Neural progenitor cell (in vitro differentiated cells): ENCODE data around the gene RSPH4A. TPM values are rescaled to one million over a fixed set of nuclear protein-coding genes. Genes with fewer than 3 reads are reported as not detected.

Source experiments
- DNase-seq: peaks from one replicate; pipeline ENCODE4 v3.0.0-alpha.2; 2016; ENCODE audit warnings: low spot score
- H2AFZ ChIP-seq: fragments of 200-600 bp; sonication (generic); replicated peaks from 2 replicates; pipeline ENCODE4 v1.6.1; 2016; ENCODE audit warnings: antibody characterized with exemption
- H3F3A ChIP-seq: fragments of 200-600 bp; sonication (generic); 2 replicates; pipeline ENCODE4 v1.6.1; 2016; ENCODE audit warnings: antibody characterized with exemption, low read depth
- H3K27ac ChIP-seq: fragments of 200-600 bp; sonication (generic); 2 replicates; pipeline ENCODE4 v1.5.1; 2016; ENCODE audit warnings: mild to moderate bottlenecking
- H3K27me3 ChIP-seq: fragments of 200-600 bp; sonication (generic); 2 replicates; pipeline ENCODE4 v1.6.1; 2016; ENCODE audit warnings: mild to moderate bottlenecking, moderate library complexity
- H3K36me3 ChIP-seq: fragments of 200-600 bp; sonication (generic); 2 replicates; pipeline ENCODE4 v1.5.1; 2016
- H3K4me1 ChIP-seq: fragments of 200-600 bp; sonication (generic); 2 replicates; pipeline ENCODE4 v1.6.1; 2016; ENCODE audit warnings: mixed run types
- H3K4me2 ChIP-seq: fragments of 200-600 bp; sonication (generic); 2 replicates; pipeline ENCODE4 v1.6.1; 2016
- H3K4me3 ChIP-seq: fragments of 200-600 bp; sonication (generic); 2 replicates; pipeline ENCODE4 v1.5.1; 2016
- H3K79me2 ChIP-seq: fragments of 200-600 bp; sonication (generic); 2 replicates; pipeline ENCODE4 v1.6.1; 2016; ENCODE audit warnings: low read depth
- H3K9ac ChIP-seq: fragments of 200-600 bp; sonication (generic); 2 replicates; pipeline ENCODE4 v1.6.1; 2016
- H3K9me3 ChIP-seq: fragments of 200-600 bp; sonication (generic); 2 replicates; pipeline ENCODE4 v1.5.1; 2016; ENCODE audit warnings: low read depth
- H4K20me1 ChIP-seq: fragments of 200-600 bp; sonication (generic); 2 replicates; pipeline ENCODE4 v1.6.1; 2016; ENCODE audit warnings: low read depth
- H3K27ac Mint-ChIP-seq: 3 replicates; pipeline ENCODE4 v1.8.0; 2021; ENCODE audit warnings: mixed read lengths
- H3K27me3 Mint-ChIP-seq: 2 replicates; pipeline ENCODE4 v1.8.0; 2022; ENCODE audit warnings: low read depth, mild to moderate bottlenecking, inconsistent platforms, moderate library complexity, mixed read lengths; ENCODE audit not compliant: insufficient read depth
- H3K36me3 Mint-ChIP-seq: 3 replicates; pipeline ENCODE4 v1.8.0; 2021; ENCODE audit warnings: mixed read lengths
- H3K4me1 Mint-ChIP-seq: 3 replicates; pipeline ENCODE4 v1.8.0; 2021; ENCODE audit warnings: mixed read lengths
- H3K4me3 Mint-ChIP-seq: 3 replicates; pipeline ENCODE4 v1.8.0; 2021; ENCODE audit warnings: mild to moderate bottlenecking, moderate library complexity, mixed read lengths
- H3K9me3 Mint-ChIP-seq: 3 replicates; pipeline ENCODE4 v1.8.0; 2020; ENCODE audit warnings: mixed read lengths
- EZH2 ChIP-seq: fragments of 200-600 bp; sonication (generic); IDR thresholded peaks from 2 replicates; pipeline ENCODE4 v1.6.1; 2017; ENCODE audit warnings: antibody characterized with exemption, mild to moderate bottlenecking, moderate library complexity
- EZH2phosphoT487 ChIP-seq: fragments of 200-600 bp; sonication (generic); IDR thresholded peaks from 2 replicates; pipeline ENCODE4 v1.6.1; 2017; ENCODE audit warnings: antibody characterized with exemption
- total RNA-seq: library from RNA; depleted of rRNA; stranded (reverse); fragments of >200 nt; gene quantifications from 2 replicates; pipeline ENCODE4 v1.2.3, GENCODE V29; 2015; ENCODE audit warnings: low replicate concordance
- TF ChIP-seq, protein P1 (sequence below): fragments of 200-600 bp; sonication (generic); IDR thresholded peaks from 2 replicates; pipeline ENCODE4 v1.5.1; 2017; ENCODE audit warnings: antibody characterized with exemption, mild to moderate bottlenecking

The RSPH4A gene
- total RNA-seq, 1 donor from 2014 or later, result 0.69 TPM

DNA sequence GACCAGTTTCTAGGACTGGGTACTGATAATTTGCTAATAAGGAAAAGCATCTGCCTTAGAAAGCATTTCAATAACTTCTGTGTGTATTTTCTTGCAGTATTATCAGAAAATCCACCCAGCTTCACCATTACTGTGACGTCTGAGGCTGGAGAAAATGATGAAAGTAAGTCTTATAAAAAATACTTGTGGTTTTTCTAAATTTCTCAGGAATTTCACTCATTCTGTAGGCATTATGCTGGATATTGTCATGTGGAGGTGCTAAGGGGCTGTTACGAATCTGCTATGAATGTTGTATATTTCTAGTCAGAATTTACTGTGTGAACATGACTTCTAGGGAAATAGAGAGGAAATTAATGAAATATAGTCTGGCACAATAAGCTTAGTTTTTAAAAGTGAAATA is 36.1 kb upstream of the RSPH4A start:
- Histone ChIP-seq H2AFZ (no peak overlapping the region), H3K36me3 (no peaks in the 10 kb centered on the region), H3K4me2 (no peak overlapping the region), H3K4me3 (no peak overlapping the region), H4K20me1 (peaks cover 2% of the 10 kb centered on the region), H3K9me3 (no peaks in the 10 kb centered on the region), H3K9ac (no peak overlapping the region), H3K27ac (no peak overlapping the region), H3F3A (no peaks in the 10 kb centered on the region), H3K27me3 (no peaks in the 10 kb centered on the region), H3K79me2 (peaks cover 38% of the 10 kb centered on the region), H3K4me1 (no peaks in the 10 kb centered on the region)
- Mint-ChIP-seq H3K36me3 (peaks cover 5% of the 10 kb centered on the region), H3K4me3 (no peak overlapping the region), H3K27me3 (no peaks in the 10 kb centered on the region), H3K4me1 (no peaks in the 10 kb centered on the region), H3K27ac (no peak overlapping the region), H3K9me3 (no peaks in the 10 kb centered on the region)
- DNase-seq, result no peak
- TF ChIP-seq EZH2phosphoT487 (no peak), EZH2 (no peak)

DNA sequence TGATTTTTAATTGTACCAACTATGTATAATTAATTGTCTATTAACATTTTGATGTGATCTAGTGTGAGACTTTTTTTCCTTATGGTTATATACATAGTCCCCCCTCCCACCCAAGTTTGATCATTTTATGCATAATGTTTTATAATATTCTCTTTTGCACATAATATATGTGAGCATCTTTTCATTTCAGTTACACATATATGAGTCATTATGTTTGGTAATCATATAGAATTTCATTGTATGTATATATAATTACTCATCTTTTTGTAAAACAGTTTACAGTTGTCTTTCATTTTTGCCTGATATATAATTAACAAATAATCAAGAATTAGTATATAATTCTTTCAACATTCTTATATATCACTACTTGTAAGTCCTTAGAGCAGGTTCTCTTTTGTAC is 30.0 kb upstream of the RSPH4A start:
- Mint-ChIP-seq H3K9me3 (no peaks in the 10 kb centered on the region), H3K27me3 (no peaks in the 10 kb centered on the region), H3K4me1 (no peaks in the 10 kb centered on the region), H3K27ac (no peak overlapping the region), H3K36me3 (peaks cover 17% of the 10 kb centered on the region), H3K4me3 (no peak overlapping the region)
- Histone ChIP-seq H3K9me3 (no peaks in the 10 kb centered on the region), H3K36me3 (peaks cover 8% of the 10 kb centered on the region), H3K9ac (no peak overlapping the region), H3K79me2 (peaks cover 4% of the 10 kb centered on the region), H3K27ac (no peak overlapping the region), H3K4me3 (no peak overlapping the region), H3K27me3 (no peaks in the 10 kb centered on the region), H3F3A (no peaks in the 10 kb centered on the region), H4K20me1 (no peaks in the 10 kb centered on the region), H3K4me1 (no peaks in the 10 kb centered on the region), H2AFZ (no peak overlapping the region), H3K4me2 (no peak overlapping the region)
- TF ChIP-seq EZH2phosphoT487 (no peak), EZH2 (no peak)
- TF ChIP-seq, protein P1, sequence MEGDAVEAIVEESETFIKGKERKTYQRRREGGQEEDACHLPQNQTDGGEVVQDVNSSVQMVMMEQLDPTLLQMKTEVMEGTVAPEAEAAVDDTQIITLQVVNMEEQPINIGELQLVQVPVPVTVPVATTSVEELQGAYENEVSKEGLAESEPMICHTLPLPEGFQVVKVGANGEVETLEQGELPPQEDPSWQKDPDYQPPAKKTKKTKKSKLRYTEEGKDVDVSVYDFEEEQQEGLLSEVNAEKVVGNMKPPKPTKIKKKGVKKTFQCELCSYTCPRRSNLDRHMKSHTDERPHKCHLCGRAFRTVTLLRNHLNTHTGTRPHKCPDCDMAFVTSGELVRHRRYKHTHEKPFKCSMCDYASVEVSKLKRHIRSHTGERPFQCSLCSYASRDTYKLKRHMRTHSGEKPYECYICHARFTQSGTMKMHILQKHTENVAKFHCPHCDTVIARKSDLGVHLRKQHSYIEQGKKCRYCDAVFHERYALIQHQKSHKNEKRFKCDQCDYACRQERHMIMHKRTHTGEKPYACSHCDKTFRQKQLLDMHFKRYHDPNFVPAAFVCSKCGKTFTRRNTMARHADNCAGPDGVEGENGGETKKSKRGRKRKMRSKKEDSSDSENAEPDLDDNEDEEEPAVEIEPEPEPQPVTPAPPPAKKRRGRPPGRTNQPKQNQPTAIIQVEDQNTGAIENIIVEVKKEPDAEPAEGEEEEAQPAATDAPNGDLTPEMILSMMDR, result no peak
- DNase-seq, result no peak

DNA sequence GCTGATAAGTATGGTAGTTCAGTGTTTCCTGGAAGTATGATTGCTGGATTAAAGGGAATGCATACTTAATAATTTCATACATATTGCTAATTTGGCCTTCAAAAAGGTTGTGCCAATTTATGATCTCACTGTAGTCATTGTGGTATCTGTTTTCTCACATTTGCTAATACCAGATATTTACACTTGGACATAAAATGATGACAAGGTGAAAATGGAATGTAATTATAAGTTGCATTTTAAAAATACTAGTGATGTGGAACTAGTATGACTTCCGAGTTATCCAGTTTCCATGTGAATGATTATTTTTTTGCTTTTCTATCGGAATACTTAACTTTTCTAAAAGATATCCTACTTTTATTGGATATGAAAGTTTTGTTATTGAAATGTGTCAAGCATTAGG is 29.5 kb upstream of the RSPH4A start:
- Histone ChIP-seq H3F3A (no peaks in the 10 kb centered on the region), H3K9me3 (no peaks in the 10 kb centered on the region), H3K36me3 (peaks cover 8% of the 10 kb centered on the region), H3K4me2 (no peak overlapping the region), H2AFZ (no peak overlapping the region), H3K4me1 (no peaks in the 10 kb centered on the region), H3K4me3 (no peak overlapping the region), H4K20me1 (no peaks in the 10 kb centered on the region), H3K27ac (no peak overlapping the region), H3K79me2 (no peaks in the 10 kb centered on the region), H3K9ac (no peak overlapping the region), H3K27me3 (no peaks in the 10 kb centered on the region)
- H3K4me3 Mint-ChIP-seq, result no peak overlapping the region
- no peaks in the 10 kb centered on the region for H3K4me1 Mint-ChIP-seq
- no peak overlapping the region for H3K27ac Mint-ChIP-seq
- no peak for TF ChIP-seq EZH2phosphoT487
- no peak for TF ChIP-seq EZH2
- no peaks in the 10 kb centered on the region for H3K9me3 Mint-ChIP-seq
- H3K27me3 Mint-ChIP-seq, result no peaks in the 10 kb centered on the region
- peaks cover 19% of the 10 kb centered on the region for H3K36me3 Mint-ChIP-seq
- no peak for DNase-seq

DNA sequence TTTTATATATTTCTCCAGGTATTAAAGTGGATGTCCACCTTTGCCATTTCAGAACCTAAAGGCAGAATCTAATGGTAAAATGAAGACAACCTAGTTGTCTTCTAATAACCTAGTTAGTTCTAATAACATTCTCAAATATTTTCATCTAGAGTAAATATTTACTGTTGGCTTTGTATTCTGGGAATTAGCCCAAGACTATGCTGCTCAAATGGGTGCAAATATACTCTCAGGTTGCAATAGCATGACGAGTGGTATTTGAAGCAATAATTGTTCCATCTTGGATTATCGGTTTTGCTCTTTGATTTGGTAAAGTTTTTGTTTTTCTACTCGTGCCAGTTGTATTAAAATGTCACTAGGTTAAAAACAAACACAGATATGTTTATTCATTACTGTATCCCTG is 21.0 kb upstream of the RSPH4A start:
- Histone ChIP-seq H3K9me3 (no peaks in the 10 kb centered on the region), H3K4me1 (no peaks in the 10 kb centered on the region), H3K36me3 (peaks cover 5% of the 10 kb centered on the region), H3K9ac (no peak overlapping the region), H4K20me1 (peaks cover 6% of the 10 kb centered on the region), H2AFZ (no peak overlapping the region), H3K27ac (no peak overlapping the region), H3K4me3 (no peak overlapping the region), H3K79me2 (no peaks in the 10 kb centered on the region), H3F3A (no peaks in the 10 kb centered on the region), H3K27me3 (no peaks in the 10 kb centered on the region), H3K4me2 (no peak overlapping the region)
- Mint-ChIP-seq H3K36me3 (peaks cover 8% of the 10 kb centered on the region), H3K9me3 (no peaks in the 10 kb centered on the region), H3K4me3 (no peak overlapping the region), H3K4me1 (no peaks in the 10 kb centered on the region), H3K27ac (no peak overlapping the region), H3K27me3 (peaks cover 2% of the 10 kb centered on the region)
- TF ChIP-seq EZH2phosphoT487 (no peak), EZH2 (no peak)
- TF ChIP-seq, protein P1, result no peak
- DNase-seq, result no peak
